Hepatocyte (in vitro differentiated cells): ENCODE measurements around the gene ETV3. TPM values are rescaled to one million over a fixed set of nuclear protein-coding genes. Genes with fewer than 3 reads are reported as not detected.
A peak's percentile ranks its signal among the peaks of the same experiment; 100 is the strongest.

ENCODE experiments used
- DNase-seq: peaks from one replicate; pipeline ENCODE4 v3.0.0-alpha.2; 2016; ENCODE audit warnings: low spot score
- H2AFZ ChIP-seq: fragments of 200-600 bp; sonication (generic); 2 replicates; pipeline ENCODE4 v1.6.0; 2016; ENCODE audit warnings: antibody characterized with exemption, mild to moderate bottlenecking
- H3K27ac ChIP-seq: fragments of 200-600 bp; sonication (generic); 2 replicates; pipeline ENCODE4 v1.5.1; 2016; ENCODE audit warnings: mild to moderate bottlenecking
- H3K27me3 ChIP-seq: fragments of 200-600 bp; sonication (generic); 2 replicates; pipeline ENCODE4 v1.6.1; 2016
- H3K36me3 ChIP-seq: fragments of 200-600 bp; sonication (generic); replicated peaks from 2 replicates; pipeline ENCODE4 v1.5.1; 2016; ENCODE audit warnings: low read depth; ENCODE audit not compliant: insufficient read depth
- H3K4me1 ChIP-seq: fragments of 200-600 bp; sonication (generic); 2 replicates; pipeline ENCODE4 v1.5.1; 2016; ENCODE audit warnings: mild to moderate bottlenecking, moderate library complexity; ENCODE audit not compliant: insufficient read depth
- H3K4me2 ChIP-seq: fragments of 200-600 bp; sonication (generic); 2 replicates; pipeline ENCODE4 v1.6.0; 2016
- H3K4me3 ChIP-seq: fragments of 200-600 bp; sonication (generic); 2 replicates; pipeline ENCODE4 v1.5.1; 2016; ENCODE audit warnings: mild to moderate bottlenecking
- H3K79me2 ChIP-seq: fragments of 200-600 bp; sonication (generic); 2 replicates; pipeline ENCODE4 v1.6.0; 2017; ENCODE audit warnings: mild to moderate bottlenecking
- H3K9me2 ChIP-seq: fragments of 200-600 bp; sonication (generic); replicated peaks from 2 replicates; pipeline ENCODE4 v1.6.0; 2017; ENCODE audit warnings: mild to moderate bottlenecking; ENCODE audit not compliant: insufficient read depth
- H3K9me3 ChIP-seq: fragments of 200-600 bp; sonication (generic); 2 replicates; pipeline ENCODE4 v1.5.1; 2016; ENCODE audit warnings: low read depth, mild to moderate bottlenecking
- H4K20me1 ChIP-seq: fragments of 200-600 bp; sonication (generic); 2 replicates; pipeline ENCODE4 v1.6.0; 2016; ENCODE audit warnings: mild to moderate bottlenecking; ENCODE audit not compliant: insufficient read depth, poor library complexity, severe bottlenecking
- EZH2 ChIP-seq: fragments of 200-600 bp; sonication (generic); IDR thresholded peaks from 2 replicates; pipeline ENCODE4 v1.6.1; 2016; ENCODE audit warnings: antibody characterized with exemption, mild to moderate bottlenecking, borderline replicate concordance
- EZH2phosphoT487 ChIP-seq: fragments of 200-600 bp; sonication (generic); IDR thresholded peaks from one replicate; pipeline ENCODE4 v1.6.1; 2018; ENCODE audit warnings: antibody characterized with exemption, mild to moderate bottlenecking, low read depth, moderate library complexity; ENCODE audit not compliant: unreplicated experiment, severe bottlenecking
- WGBS: methylation state at CpG from one replicate; pipeline ENCODE4 v1.1.6; 2016; ENCODE audit warnings: low lambda C conversion rate; ENCODE audit errors: missing lambda C conversion rate; 5-methylcytosine and 5-hydroxymethylcytosine counted together
- polyA plus RNA-seq: library from polyadenylated mRNA; unstranded; fragments of >200 nt; fragmentation: Nextera tagmentation; extraction: Ambion mirVana; gene quantifications from 2 replicates; pipeline ENCODE4 v1.2.1, GENCODE V29; 2016
- total RNA-seq: library from RNA; depleted of rRNA; stranded (reverse); fragments of >200 nt; gene quantifications from 2 replicates; pipeline ENCODE4 v1.2.3, GENCODE V29; 2014
- TF ChIP-seq, protein P1 (sequence below): fragments of 200-600 bp; sonication (generic); IDR thresholded peaks from 2 replicates; pipeline ENCODE4 v1.5.1; 2016; ENCODE audit warnings: antibody characterized with exemption, mild to moderate bottlenecking; ENCODE audit not compliant: poor library complexity

Gene ETV3
- total and polyA plus RNA-seq, 2 experiments from 2014 or later = 8.4 to 17.6 TPM

DNA sequence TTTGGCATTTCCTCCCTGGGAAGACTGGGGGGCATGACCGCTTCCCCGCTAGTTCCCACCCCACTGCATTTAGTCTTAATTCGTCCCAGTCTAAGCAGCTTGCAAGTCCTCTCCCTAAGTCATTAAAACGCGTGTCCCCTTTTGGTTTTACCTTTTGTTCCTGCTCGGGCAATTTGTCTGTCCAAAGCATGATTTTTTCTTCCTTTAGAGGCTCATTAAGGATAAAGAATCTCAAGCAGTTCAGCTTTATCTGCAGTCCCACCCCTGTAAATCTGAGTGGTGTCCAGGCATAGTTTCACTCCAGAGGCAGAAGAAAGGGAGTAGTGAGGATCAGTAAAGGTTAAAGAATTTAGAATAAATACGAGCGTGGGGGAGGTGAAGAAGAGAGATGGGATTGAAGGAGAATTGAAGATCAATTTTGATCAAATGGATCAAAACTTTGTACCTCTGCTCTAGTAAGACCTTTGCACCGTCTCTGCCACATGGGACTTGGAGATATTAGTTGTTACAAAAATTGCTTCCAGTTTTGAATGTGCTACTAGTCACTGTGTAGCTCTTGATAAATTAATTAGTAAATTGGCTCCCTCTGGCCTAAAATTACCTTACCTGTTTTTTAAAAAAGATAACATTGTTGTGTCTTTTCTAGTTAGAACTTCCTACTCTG lies 989 bp upstream of the ETV3 start:
- H3K27me3 ChIP-seq = no peaks in the 10 kb centered on the region
- 22% methylated on average over 9 of the region's 9 CpGs for WGBS
- peak overlapping the region; percentile 99 for H3K27ac ChIP-seq
- H3K4me2 ChIP-seq = peak overlapping the region; percentile 88
- DNase-seq = no peak
- no peaks in the 10 kb centered on the region for H3K36me3 ChIP-seq
- TF ChIP-seq, protein P1, sequence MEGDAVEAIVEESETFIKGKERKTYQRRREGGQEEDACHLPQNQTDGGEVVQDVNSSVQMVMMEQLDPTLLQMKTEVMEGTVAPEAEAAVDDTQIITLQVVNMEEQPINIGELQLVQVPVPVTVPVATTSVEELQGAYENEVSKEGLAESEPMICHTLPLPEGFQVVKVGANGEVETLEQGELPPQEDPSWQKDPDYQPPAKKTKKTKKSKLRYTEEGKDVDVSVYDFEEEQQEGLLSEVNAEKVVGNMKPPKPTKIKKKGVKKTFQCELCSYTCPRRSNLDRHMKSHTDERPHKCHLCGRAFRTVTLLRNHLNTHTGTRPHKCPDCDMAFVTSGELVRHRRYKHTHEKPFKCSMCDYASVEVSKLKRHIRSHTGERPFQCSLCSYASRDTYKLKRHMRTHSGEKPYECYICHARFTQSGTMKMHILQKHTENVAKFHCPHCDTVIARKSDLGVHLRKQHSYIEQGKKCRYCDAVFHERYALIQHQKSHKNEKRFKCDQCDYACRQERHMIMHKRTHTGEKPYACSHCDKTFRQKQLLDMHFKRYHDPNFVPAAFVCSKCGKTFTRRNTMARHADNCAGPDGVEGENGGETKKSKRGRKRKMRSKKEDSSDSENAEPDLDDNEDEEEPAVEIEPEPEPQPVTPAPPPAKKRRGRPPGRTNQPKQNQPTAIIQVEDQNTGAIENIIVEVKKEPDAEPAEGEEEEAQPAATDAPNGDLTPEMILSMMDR = no peak
- TF ChIP-seq EZH2 (no peak), EZH2phosphoT487 (no peak)
- no peaks in the 10 kb centered on the region for H3K9me2 ChIP-seq
- peak overlapping the region; percentile 70 for H2AFZ ChIP-seq
- peaks cover 21% of the 10 kb centered on the region for H4K20me1 ChIP-seq
- H3K9me3 ChIP-seq = no peaks in the 10 kb centered on the region
- peaks cover 28% of the 10 kb centered on the region for H3K4me1 ChIP-seq
- peak overlapping the region; percentile 44 for H3K4me3 ChIP-seq
- H3K79me2 ChIP-seq = peaks cover 37% of the 10 kb centered on the region

DNA sequence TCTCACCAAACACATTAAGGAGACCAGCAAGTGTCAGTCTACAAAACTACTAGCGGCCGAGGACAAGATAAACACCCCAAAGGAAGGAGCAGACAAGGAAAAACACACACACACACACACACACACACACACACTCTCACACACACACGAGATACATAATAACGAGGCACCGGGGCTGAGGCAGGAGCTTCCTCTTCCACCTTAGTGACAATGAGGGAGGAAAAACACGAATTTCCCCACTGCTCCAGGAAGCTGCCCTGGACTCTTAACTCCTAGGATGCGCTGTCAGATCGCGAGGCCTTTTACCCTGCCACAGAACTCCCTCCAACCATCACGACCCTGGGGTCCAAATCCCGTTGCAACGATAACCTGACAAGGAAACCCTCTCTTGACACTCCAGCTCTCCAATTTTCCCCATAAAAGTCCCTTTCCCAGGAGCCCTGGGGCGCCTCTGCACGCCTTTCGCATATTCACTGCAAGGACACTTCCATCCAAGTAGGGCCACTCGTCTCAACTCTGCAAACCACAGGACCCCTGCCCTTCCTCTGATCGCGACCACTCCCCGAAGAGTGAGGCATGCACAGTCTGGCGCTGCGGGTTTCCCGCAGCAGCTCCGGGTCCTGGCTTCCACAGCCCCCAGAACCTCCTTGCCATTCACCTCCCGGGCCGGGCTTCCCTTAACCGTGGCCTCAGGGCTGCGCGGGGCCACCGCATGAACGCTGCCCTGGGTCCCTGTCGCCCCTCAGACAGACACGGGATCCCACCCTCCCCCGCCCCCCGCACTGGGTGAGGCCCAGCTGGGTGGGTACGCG lies 581 bp downstream of the ETV3 start:
- peak overlapping the region; percentile 85 for H3K4me2 ChIP-seq
- TF ChIP-seq EZH2 (no peak), EZH2phosphoT487 (no peak)
- TF ChIP-seq, protein P1 = no peak
- peaks cover 28% of the 10 kb centered on the region for H3K4me1 ChIP-seq
- H2AFZ ChIP-seq = peak overlapping the region; percentile 58
- peak overlapping the region; percentile 90 for H3K4me3 ChIP-seq
- no peaks in the 10 kb centered on the region for H3K9me2 ChIP-seq
- no peaks in the 10 kb centered on the region for H3K36me3 ChIP-seq
- peaks cover 41% of the 10 kb centered on the region for H3K79me2 ChIP-seq
- peak overlapping the region; percentile 99 for H3K27ac ChIP-seq
- no peaks in the 10 kb centered on the region for H3K9me3 ChIP-seq
- peak; percentile 43 for DNase-seq
- H4K20me1 ChIP-seq = peaks cover 21% of the 10 kb centered on the region
- H3K27me3 ChIP-seq = no peaks in the 10 kb centered on the region
- under 1% methylated on average over 34 of the region's 36 CpGs for WGBS

DNA sequence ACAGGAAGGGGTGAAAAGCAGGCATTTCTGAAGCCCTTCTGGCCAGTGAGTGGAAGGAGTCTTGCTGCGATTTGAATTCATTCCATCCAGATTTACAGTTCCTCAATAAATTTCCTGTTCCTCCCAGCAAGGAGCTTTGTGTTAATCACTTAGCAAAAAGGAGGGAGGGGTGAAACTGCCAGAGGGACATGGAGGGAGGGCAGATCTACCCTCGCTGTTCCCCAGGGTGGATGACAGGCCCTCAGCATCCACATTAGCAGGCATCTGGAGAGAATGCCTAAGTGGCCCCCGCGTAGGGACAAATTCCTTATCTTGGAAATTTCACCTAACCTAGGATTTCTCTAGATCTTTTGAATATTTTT lies 1.2 kb downstream of the ETV3 start:
- Histone ChIP-seq H3K27me3 (no peaks in the 10 kb centered on the region), H3K4me1 (peaks cover 30% of the 10 kb centered on the region), H3K9me3 (no peaks in the 10 kb centered on the region), H3K9me2 (no peaks in the 10 kb centered on the region), H4K20me1 (peaks cover 21% of the 10 kb centered on the region), H3K4me3 (peak overlapping the region; percentile 90), H3K36me3 (no peaks in the 10 kb centered on the region), H3K27ac (peak overlapping the region; percentile 99), H2AFZ (no peak overlapping the region), H3K4me2 (peak overlapping the region; percentile 85), H3K79me2 (peaks cover 41% of the 10 kb centered on the region)
- WGBS = 7% methylated on average over 4 of the region's 4 CpGs
- TF ChIP-seq EZH2phosphoT487 = no peak
- TF ChIP-seq, protein P1 = no peak
- no peak for TF ChIP-seq EZH2
- DNase-seq = peak; percentile 24
